Measurements from ENCODE around the gene GNAZ. TPM values are rescaled to one million over a fixed set of nuclear protein-coding genes. Genes with fewer than 3 reads are reported as not detected.

GNAZ gene
- total and polyA plus RNA-seq, 12 donors, result 1.3 to 4.2 (median 2.3) TPM

DNA sequence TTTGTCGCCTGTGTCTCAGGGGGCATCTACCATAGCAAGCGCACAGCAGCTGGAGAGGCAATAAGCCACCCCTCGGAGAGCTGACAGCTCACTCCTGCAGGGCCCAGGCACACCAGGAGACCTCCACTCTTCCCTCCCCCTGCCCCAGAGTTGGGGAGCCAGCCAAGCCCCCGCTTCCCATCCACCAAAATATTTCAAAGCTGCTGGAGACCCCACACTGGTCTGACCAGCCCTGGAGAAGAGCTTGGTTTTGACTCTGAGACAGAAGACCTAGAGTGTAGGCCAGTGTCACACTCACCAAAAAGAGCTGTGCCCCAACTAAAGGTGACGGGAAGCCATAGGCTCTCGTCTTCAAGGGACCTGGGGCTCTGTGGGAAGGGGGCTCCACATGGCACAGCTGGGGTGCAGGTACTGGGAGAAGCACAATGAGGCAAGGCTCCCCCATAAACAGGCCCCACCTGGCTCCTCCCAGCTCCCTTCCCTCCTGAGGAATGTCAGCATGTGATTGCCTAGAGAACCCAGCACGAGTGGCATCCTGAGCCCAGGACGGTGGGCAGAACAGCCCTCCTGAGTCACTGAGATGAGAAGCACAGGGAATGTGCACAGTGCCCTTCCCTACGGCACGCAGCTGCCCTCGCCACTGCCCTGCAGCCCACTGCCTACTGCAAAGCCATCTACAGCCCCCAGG lies 5.8 kb upstream of the GNAZ start:
- no peaks in the 10 kb centered on the region for H3K36me3 ChIP-seq
- peaks cover 0 to 24% (median 12%) of the 10 kb centered on the region in 9 donors for H3K4me1 ChIP-seq
- no peak overlapping the region for H3K27ac ChIP-seq
- intact Hi-C loops (cut with DNase I), result loop anchor here in 3 of 10 donors (5.0 to 10.0 kb wide), 3 partner anchors 43 to 102 kb away; no protein-coding TSS in a partner anchor
- no peak for ATAC-seq
- DNase-seq, result peak; percentile 2 to 3
- no peaks in the 10 kb centered on the region for H3K9me3 ChIP-seq
- no peak overlapping the region for H3K4me3 ChIP-seq
- 78 to 86% methylated on average over 11 of the region's 11 CpGs for WGBS, 2 donors
- TF ChIP-seq, protein P1, sequence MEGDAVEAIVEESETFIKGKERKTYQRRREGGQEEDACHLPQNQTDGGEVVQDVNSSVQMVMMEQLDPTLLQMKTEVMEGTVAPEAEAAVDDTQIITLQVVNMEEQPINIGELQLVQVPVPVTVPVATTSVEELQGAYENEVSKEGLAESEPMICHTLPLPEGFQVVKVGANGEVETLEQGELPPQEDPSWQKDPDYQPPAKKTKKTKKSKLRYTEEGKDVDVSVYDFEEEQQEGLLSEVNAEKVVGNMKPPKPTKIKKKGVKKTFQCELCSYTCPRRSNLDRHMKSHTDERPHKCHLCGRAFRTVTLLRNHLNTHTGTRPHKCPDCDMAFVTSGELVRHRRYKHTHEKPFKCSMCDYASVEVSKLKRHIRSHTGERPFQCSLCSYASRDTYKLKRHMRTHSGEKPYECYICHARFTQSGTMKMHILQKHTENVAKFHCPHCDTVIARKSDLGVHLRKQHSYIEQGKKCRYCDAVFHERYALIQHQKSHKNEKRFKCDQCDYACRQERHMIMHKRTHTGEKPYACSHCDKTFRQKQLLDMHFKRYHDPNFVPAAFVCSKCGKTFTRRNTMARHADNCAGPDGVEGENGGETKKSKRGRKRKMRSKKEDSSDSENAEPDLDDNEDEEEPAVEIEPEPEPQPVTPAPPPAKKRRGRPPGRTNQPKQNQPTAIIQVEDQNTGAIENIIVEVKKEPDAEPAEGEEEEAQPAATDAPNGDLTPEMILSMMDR (IDR thresholded peaks at IDR 0.05), result no peak
- H3K27me3 ChIP-seq, result peaks cover 0 to 11% (median 0%) of the 10 kb centered on the region in 7 donors

DNA sequence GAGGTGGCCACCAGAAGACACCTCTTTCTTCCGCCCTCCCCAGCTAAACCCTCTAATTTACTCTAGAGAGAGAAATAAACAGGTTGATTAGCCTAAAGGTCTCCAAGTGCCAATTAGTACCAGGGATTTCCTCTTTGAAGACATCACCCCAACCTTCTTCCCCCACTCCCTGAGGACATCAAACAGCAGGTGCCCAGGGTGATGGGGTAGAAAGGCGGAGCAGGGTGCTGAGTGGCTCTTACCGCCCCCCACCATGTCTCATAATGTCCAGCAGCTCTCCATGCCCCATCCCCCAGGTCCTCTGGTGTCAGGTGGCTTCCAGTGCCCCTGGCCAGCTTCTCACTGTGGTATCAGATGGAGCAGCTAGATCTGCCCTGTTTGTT lies 5.3 kb upstream of the GNAZ start:
- WGBS, 2 donors, result 98 to 99% methylated on average over 3 of the region's 3 CpGs
- DNase-seq, result no peak
- intact Hi-C loops (cut with DNase I), result loop anchor here in 3 of 10 donors (5.0 to 10.0 kb wide), 3 partner anchors 42 to 103 kb away; no protein-coding TSS in a partner anchor

DNA sequence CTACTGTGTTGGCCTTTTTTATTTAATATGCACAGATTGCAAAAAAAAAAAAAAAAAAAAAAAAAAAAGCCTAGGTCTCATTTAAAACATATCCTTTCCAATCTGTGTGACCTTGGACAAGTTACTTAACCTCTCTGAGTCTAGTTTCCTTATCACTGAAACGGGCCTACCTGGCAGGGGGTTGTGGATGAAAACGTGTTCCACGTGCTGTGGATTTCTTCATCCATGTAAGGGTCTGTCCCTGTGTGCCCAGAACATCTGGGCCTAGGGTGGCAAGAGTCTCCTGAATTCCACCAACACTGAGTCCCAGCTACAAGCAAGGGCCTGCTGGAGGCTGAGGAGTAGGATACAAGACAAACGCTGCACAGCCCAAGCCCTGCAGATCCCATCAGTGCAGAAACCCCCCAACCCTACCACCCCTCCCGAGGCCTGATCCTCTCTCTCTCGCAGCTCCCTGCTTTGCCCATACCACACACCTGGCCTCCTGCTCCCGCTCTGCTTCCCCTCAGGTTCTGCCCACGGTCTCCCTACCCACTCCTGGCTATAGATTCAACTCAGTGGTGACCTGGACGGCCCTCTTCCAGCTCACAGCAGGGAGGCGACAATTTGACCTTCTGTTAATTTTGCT lies 4.7 kb upstream of the GNAZ start:
- peaks cover 0 to 17% (median 0%) of the 10 kb centered on the region in 7 donors for H3K27me3 ChIP-seq
- no peak overlapping the region for H3K4me3 ChIP-seq
- no peak for ATAC-seq
- H3K27ac ChIP-seq, result no peak overlapping the region
- DNase-seq, result peak; percentile 0 to 1
- H3K36me3 ChIP-seq, result no peaks in the 10 kb centered on the region
- TF ChIP-seq, protein P1 (IDR thresholded peaks at IDR 0.05), result no peak
- no peaks in the 10 kb centered on the region for H3K9me3 ChIP-seq
- 82 to 83% methylated on average over 10 of the region's 10 CpGs for WGBS, 2 donors
- peaks cover 0 to 30% (median 17%) of the 10 kb centered on the region in 9 donors for H3K4me1 ChIP-seq
- intact Hi-C loops (cut with DNase I), result loop anchor here in 3 of 10 donors (5.0 to 10.0 kb wide), 3 partner anchors 42 to 103 kb away; no protein-coding TSS in a partner anchor

More for the DNA sequence above, 5.3 kb upstream of the GNAZ start:
- Histone ChIP-seq H3K4me3 (no peak overlapping the region), H3K27ac (no peak overlapping the region), H3K27me3 (peaks cover 0 to 15% (median 0%) of the 10 kb centered on the region in 7 donors), H3K9me3 (no peaks in the 10 kb centered on the region), H3K4me1 (peaks cover 0 to 28% (median 16%) of the 10 kb centered on the region in 9 donors), H3K36me3 (no peaks in the 10 kb centered on the region)
- TF ChIP-seq, protein P1 (IDR thresholded peaks at IDR 0.05), result no peak
- ATAC-seq, result no peak

DNA sequence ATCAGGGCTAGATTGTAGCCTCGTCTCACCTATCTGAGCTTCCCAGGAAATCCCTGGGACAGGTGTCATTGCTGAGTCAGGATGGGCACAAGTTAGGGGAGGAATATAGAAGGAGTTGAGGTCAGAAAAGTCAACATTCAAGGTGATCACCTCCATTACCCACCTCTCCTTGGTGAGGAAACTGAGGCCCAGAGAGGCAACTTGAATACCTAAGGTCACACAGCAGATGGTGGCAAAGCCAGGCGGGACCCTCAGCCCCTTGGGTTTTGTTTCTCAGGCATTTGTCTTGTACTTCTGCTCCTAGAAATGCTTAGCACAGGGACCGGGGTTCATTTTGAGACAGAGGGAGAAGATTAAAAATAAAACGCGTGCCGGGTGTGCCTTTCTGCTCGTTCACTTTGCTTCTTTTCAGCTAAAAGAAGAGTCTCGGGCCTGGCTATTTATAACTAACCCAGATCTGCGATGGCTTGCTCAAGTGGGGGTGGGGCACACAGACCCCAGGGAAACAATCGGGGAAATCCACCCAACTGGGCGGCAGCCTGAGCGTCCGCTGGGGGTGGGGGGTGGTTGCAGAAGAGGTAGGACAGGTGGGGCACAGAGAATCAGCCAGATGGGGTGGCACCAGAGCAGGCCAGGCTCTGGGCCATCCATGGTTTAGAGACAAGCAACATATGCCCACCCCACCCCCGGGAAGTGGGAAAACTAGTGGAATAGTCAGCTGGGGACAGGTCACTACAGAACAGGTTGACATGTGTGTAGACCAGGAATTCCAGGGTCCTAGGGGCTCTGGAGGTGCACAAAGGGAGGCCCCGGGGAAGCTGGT lies 3.9 kb upstream of the GNAZ start:
- H3K9me3 ChIP-seq, result no peaks in the 10 kb centered on the region
- ATAC-seq, result no peak
- no peak overlapping the region for H3K27ac ChIP-seq
- TF ChIP-seq, protein P1 (IDR thresholded peaks at IDR 0.05), result no peak
- intact Hi-C loops (cut with DNase I), result loop anchor here in 3 of 10 donors (5.0 to 10.0 kb wide), 3 partner anchors 41 to 104 kb away; no protein-coding TSS in a partner anchor
- H3K36me3 ChIP-seq, result no peaks in the 10 kb centered on the region
- H3K4me1 ChIP-seq, result peaks cover 0 to 38% (median 20%) of the 10 kb centered on the region in 9 donors
- peaks cover 0 to 25% (median 0%) of the 10 kb centered on the region in 7 donors for H3K27me3 ChIP-seq
- 82 to 85% methylated on average over 15 of the region's 15 CpGs for WGBS, 2 donors
- DNase-seq, result peak; percentile 2
- no peak overlapping the region for H3K4me3 ChIP-seq
